Motor neuron (in vitro differentiated cells): ENCODE results near the gene BBOX1. TPM values are rescaled to one million over a fixed set of nuclear protein-coding genes. Genes with fewer than 3 reads are reported as not detected.
"Not testable (repeated sequence)": the region's sequence is repeated elsewhere in the genome, so short reads cannot be mapped to it uniquely, and the experiment has no call there.

Source experiments
- ATAC-seq, 8 experiments: fragments of 200-7000 bp; cut with Tn5 transposase; replicated peaks in 6 of 8; 2 replicates each; pipeline ENCODE4 v1.8.0; 2021; ENCODE audit warnings: mild to moderate bottlenecking in 8 of 8, moderate library complexity in 8 of 8
- H3K27ac ChIP-seq, 2 donors: fragments of 250-450 bp; sonication (Bioruptor Pico); 2 replicates each; pipeline ENCODE4 v1.9.0; 2021; ENCODE audit warnings: antibody characterized with exemption in 2 of 2, mild to moderate bottlenecking in 2 of 2, moderate library complexity in 1 of 2
- H3K4me1 ChIP-seq, 2 donors: fragments of 250-450 bp; sonication (Bioruptor Pico); replicated peaks in 1 of 2; 2 replicates each; pipeline ENCODE4 v1.6.1; 2021; ENCODE audit warnings: antibody characterized with exemption in 2 of 2, mild to moderate bottlenecking in 2 of 2, moderate library complexity in 1 of 2
- H3K4me3 ChIP-seq, 5 donors: fragments of 250-450 bp; sonication (Bioruptor Pico); 2 replicates each; pipeline ENCODE4 v1.9.0; 2021; ENCODE audit warnings: antibody characterized with exemption in 5 of 5, mild to moderate bottlenecking in 5 of 5, moderate library complexity in 4 of 5
- WGBS, 10 experiments: fragments of 450-650 bp; shearing (Covaris generic); methylation state at CpG; one replicate each; pipeline ENCODE4 v1.0.0; 2022; 5-methylcytosine and 5-hydroxymethylcytosine counted together
- in situ Hi-C, 9 experiments: fragments of 400-800 bp; cut with MboI; loops; one replicate each; pipeline ENCODE4 v1.15.0; 2021; ENCODE audit warnings: low sequenced_read_pairs in 9 of 9, low pct_unique_long_range_greater_than_20kb in 2 of 9; ENCODE audit not compliant: unreplicated experiment in 9 of 9
- total RNA-seq, 8 experiments: library from RNA; unstranded; fragments of 300-600 nt; gene quantifications; 2 replicates each; pipeline versions ENCODE4 v1.2.3 to v1.2.4, GENCODE V29; 2022

BBOX1 gene
- total RNA-seq, 8 experiments from 2014 or later, result 0.38 to 11.4 (median 0.83) TPM

GRCh38 chr11:27122001-27122400 lies 81.4 kb downstream of the BBOX1 start:
- Histone ChIP-seq H3K4me3 (no peak overlapping the region), H3K27ac (no peak overlapping the region), H3K4me1 (peaks cover 0 to 18% of the 10 kb centered on the region in 2 donors)
- in situ Hi-C loops, result no loop called here
- no peak for ATAC-seq
- WGBS, 10 experiments, result 57 to 92% (median 78%) methylated on average over 3 to 4 of the region's 4 CpGs

GRCh38 chr11:27124514-27125264 lies 84.1 kb downstream of the BBOX1 start:
- ATAC-seq, result peak in 3 of 8 experiments; percentile 36 to 64 (median 53)
- in situ Hi-C loops, result loop anchor here in 2 of 9 experiments (25.0 kb wide), 2 partner anchors 87 to 362 kb away; partner anchors contain the start of gene BBOX1 (in 1 of the 2)
- Histone ChIP-seq H3K4me3 (no peak overlapping the region), H3K4me1 (peaks cover 0 to 6% of the 10 kb centered on the region in 2 donors), H3K27ac (no peak overlapping the region)
- WGBS, 10 experiments, result 17 to 100% (median 97%) methylated on average over 2 to 6 of the region's 7 CpGs; no CpG with 5 or more reads in 1 of the 10 experiments

GRCh38 chr11:27129686-27130085 lies 89.1 kb downstream of the BBOX1 start:
- no peak overlapping the region for H3K27ac ChIP-seq
- H3K4me1 ChIP-seq, result no peaks in the 10 kb centered on the region
- no peak for ATAC-seq
- no peak overlapping the region for H3K4me3 ChIP-seq
- in situ Hi-C loops, result loop anchor here in 2 of 9 experiments (25.0 kb wide), 2 partner anchors 92 to 367 kb away; partner anchors contain the start of gene BBOX1 (in 1 of the 2)

- ATAC-seq, result no peak
- Histone ChIP-seq H3K27ac (no peak overlapping the region), H3K4me3 (no peak overlapping the region), H3K4me1 (no peaks in the 10 kb centered on the region)
- in situ Hi-C loops, result loop anchor here in 2 of 9 experiments (25.0 kb wide), 2 partner anchors 94 to 369 kb away; partner anchors contain the start of gene BBOX1 (in 1 of the 2)
Observed at GRCh38 chr11:27130806-27131205, 90.2 kb downstream of the BBOX1 start.

GRCh38 chr11:27135924-27136329 lies 95.3 kb downstream of the BBOX1 start:
- ATAC-seq, result not testable (repeated sequence)
- in situ Hi-C loops, result loop anchor here in 2 of 9 experiments (25.0 kb wide), 2 partner anchors 99 to 374 kb away; partner anchors contain the start of gene BBOX1 (in 1 of the 2)

GRCh38 chr11:27138716-27139115 lies 98.1 kb downstream of the BBOX1 start:
- in situ Hi-C loops, result loop anchor here in 2 of 9 experiments (25.0 kb wide), 2 partner anchors 101 to 376 kb away; partner anchors contain the start of gene BBOX1 (in 1 of the 2)
- H3K4me3 ChIP-seq, result no peak overlapping the region
- no peak overlapping the region for H3K27ac ChIP-seq
- no peak for ATAC-seq
- peaks cover 0 to 3% of the 10 kb centered on the region in 2 donors for H3K4me1 ChIP-seq

More at GRCh38 chr11:27135924-27136329, 95.3 kb downstream of the BBOX1 start:
- H3K4me3 ChIP-seq, H3K4me1 ChIP-seq, H3K27ac ChIP-seq: not testable (repeated sequence)
- 60 to 100% (median 92%) methylated on average over 1 to 7 of the region's 8 CpGs; no CpG with 5 or more reads in 3 of the 10 experiments for WGBS, 10 experiments

- H3K4me3 ChIP-seq, result no peak overlapping the region
- in situ Hi-C loops, result loop anchor here in 2 of 9 experiments (25.0 kb wide), 2 partner anchors 103 to 378 kb away; partner anchors contain the start of gene BBOX1 (in 1 of the 2)
- peak in 5 of 8 experiments; percentile 74 to 88 (median 85) for ATAC-seq
Observed at GRCh38 chr11:27139742-27140367, 99.2 kb downstream of the BBOX1 start.

GRCh38 chr11:27141576-27141975 lies 101.0 kb downstream of the BBOX1 start:
- 14 to 100% (median 95%) methylated on average over 1 of the region's 1 CpG for WGBS, 10 experiments
- Histone ChIP-seq H3K27ac (no peak overlapping the region), H3K4me3 (no peak overlapping the region), H3K4me1 (peaks cover 0 to 3% of the 10 kb centered on the region in 2 donors)
- in situ Hi-C loops, result loop anchor here in 2 of 9 experiments (25.0 kb wide), 2 partner anchors 104 to 379 kb away; partner anchors contain the start of gene BBOX1 (in 1 of the 2)
- ATAC-seq, result no peak

More at GRCh38 chr11:27139742-27140367, 99.2 kb downstream of the BBOX1 start:
- peaks cover 0 to 3% of the 10 kb centered on the region in 2 donors for H3K4me1 ChIP-seq
- no peak overlapping the region for H3K27ac ChIP-seq

GRCh38 chr11:27147916-27148315 lies 107.3 kb downstream of the BBOX1 start:
- no peak for ATAC-seq

GRCh38 chr11:27148506-27148905 lies 107.9 kb downstream of the BBOX1 start:
- in situ Hi-C loops, result loop anchor here in 2 of 9 experiments (25.0 kb wide), 2 partner anchors 111 to 386 kb away; partner anchors contain the start of gene BBOX1 (in 1 of the 2)
- ATAC-seq, result no peak
- H3K4me3 ChIP-seq, result no peak overlapping the region

More at GRCh38 chr11:27147916-27148315, 107.3 kb downstream of the BBOX1 start:
- no peaks in the 10 kb centered on the region for H3K4me1 ChIP-seq
- 67 to 100% (median 95%) methylated on average over 1 of the region's 1 CpG; no CpG with 5 or more reads in 4 of the 10 experiments for WGBS, 10 experiments
- no peak overlapping the region for H3K4me3 ChIP-seq
- in situ Hi-C loops, result loop anchor here in 2 of 9 experiments (25.0 kb wide), 2 partner anchors 111 to 386 kb away; partner anchors contain the start of gene BBOX1 (in 1 of the 2)
- H3K27ac ChIP-seq, result no peak overlapping the region

GRCh38 chr11:27150098-27150497 lies 109.5 kb downstream of the BBOX1 start:
- in situ Hi-C loops, result loop anchor here (10.0 to 25.0 kb wide), 4 partner anchors 388 to 863 kb away; no protein-coding TSS in a partner anchor
- Histone ChIP-seq H3K27ac (no peak overlapping the region), H3K4me3 (no peak overlapping the region), H3K4me1 (no peaks in the 10 kb centered on the region)
- 25 to 100% (median 78%) methylated on average over 1 to 2 of the region's 2 CpGs; no CpG with 5 or more reads in 4 of the 10 experiments for WGBS, 10 experiments
- ATAC-seq, result peak in 3 of 8 experiments; percentile 93 to 99 (median 98)

More at GRCh38 chr11:27148506-27148905, 107.9 kb downstream of the BBOX1 start:
- Histone ChIP-seq H3K4me1 (no peaks in the 10 kb centered on the region), H3K27ac (no peak overlapping the region)

GRCh38 chr11:27153136-27153535 lies 112.5 kb downstream of the BBOX1 start:
- in situ Hi-C loops, result loop anchor here (10.0 to 25.0 kb wide), 4 partner anchors 391 to 866 kb away; no protein-coding TSS in a partner anchor
- Histone ChIP-seq H3K27ac (no peak overlapping the region), H3K4me3 (no peak overlapping the region), H3K4me1 (no peaks in the 10 kb centered on the region)
- 78 to 100% (median 100%) methylated on average over 1 of the region's 1 CpG; no CpG with 5 or more reads in 5 of the 10 experiments for WGBS, 10 experiments
- ATAC-seq, result no peak
